GM19099 (cell line): ENCODE results near the gene DDX31.

ENCODE experiments used
- POLR2A ChIP-seq: IDR thresholded peaks from 3 replicates; pipeline ENCODE4 v1.6.1; 2011; ENCODE audit warnings: low read depth; ENCODE audit not compliant: insufficient read length; ENCODE audit errors: extremely low read depth

The DDX31 gene

DNA sequence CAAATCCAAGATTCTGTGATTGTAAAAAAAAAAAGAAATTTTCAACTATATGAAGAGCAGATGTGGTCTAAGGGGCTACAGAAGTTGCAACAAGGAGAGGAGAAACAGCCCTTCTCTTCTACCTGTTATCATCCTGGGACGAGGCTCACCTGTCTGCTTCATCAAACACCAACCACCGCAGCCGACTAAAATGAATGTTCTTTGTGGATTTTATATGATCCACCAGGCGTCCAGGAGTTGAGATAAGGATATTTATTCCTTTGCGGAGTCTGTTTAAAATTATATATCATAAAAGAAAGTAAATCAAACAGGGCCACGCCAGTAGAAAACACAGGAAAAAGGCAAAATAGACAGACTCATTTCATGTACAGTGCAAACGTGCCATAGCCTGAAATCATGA lies 21.5 kb downstream of the DDX31 start:
- TF ChIP-seq POLR2A: no peak

GRCh38 chr9:132647806-132648205 lies 22.0 kb downstream of the DDX31 start:
- TF ChIP-seq POLR2A: no peak

DNA sequence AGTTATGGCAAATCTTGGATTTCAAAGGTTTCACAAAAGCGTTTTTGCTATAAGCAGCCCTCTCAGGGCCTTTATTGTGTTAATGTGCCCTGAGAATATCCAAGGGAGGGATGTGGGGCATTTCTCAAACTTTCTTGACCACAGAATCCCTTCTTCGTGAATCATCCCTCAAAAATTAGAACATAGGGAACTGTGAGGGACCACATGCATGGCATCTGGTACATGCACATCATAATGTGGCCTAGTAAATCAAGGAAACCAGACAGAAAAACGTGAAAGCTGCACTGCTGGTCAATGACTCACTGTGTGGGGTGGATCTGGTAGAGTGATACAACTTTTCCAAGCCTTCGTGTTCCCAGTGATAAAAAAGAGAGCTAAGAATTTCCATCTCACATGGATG lies 22.4 kb downstream of the DDX31 start:
- TF ChIP-seq POLR2A: no peak

DNA sequence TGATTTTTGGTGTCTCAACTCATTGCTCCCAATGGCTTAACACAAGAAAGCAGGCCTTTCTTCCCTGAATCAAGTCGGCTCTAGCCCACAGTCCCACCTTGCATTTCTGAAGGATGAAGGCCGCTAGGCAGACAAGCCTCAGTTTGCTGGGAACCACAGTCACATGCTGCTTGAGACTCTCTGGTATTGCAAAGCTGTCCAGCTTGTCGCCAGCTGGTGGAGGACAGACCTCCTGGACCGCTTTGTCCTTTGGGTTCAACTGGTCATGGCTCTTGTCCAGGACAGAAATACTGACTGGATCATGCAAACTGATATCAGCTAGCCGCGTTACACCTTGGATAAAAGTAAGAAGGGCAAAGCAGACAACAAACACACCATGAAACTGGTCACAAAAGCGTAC lies 23.1 kb downstream of the DDX31 start:
- no peak for TF ChIP-seq POLR2A

GRCh38 chr9:132645711-132646110 lies 24.1 kb downstream of the DDX31 start:
- TF ChIP-seq POLR2A: no peak

- no peak for TF ChIP-seq POLR2A
These were observed 24.5 kb downstream of the DDX31 start for GRCh38 chr9:132645306-132645705.

- no peak for TF ChIP-seq POLR2A
These were observed 25.5 kb downstream of the DDX31 start for GRCh38 chr9:132644251-132644650.

GRCh38 chr9:132641216-132641615 lies 28.6 kb downstream of the DDX31 start:
- TF ChIP-seq POLR2A: no peak

- TF ChIP-seq POLR2A: no peak
These were observed 30.5 kb downstream of the DDX31 start for GRCh38 chr9:132639322-132639721.

GRCh38 chr9:132638240-132638639 lies 31.5 kb downstream of the DDX31 start:
- no peak for TF ChIP-seq POLR2A

DNA sequence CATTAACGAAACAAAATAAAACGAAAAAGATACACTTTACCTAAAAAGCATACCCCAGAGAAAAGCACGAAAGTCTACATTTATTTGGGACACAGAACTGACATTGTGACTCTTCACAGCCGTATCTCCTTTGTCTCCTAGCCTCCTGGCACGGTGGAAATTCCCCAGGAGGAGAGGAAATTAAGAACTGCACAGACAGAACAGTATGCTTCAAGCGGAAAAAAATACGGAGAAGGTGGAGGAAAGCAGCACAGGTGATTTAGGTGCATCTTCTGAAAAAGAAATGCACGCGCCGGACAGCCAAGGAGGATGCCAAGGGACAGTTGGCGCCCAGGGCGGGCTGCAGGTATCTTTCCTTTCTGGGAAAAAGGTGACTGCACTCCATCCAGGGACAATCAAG lies 32.0 kb downstream of the DDX31 start:
- TF ChIP-seq POLR2A: no peak

- TF ChIP-seq POLR2A: no peak
These were observed 32.4 kb downstream of the DDX31 start for GRCh38 chr9:132637351-132637750.

GRCh38 chr9:132634327-132634726 lies 35.5 kb downstream of the DDX31 start:
- TF ChIP-seq POLR2A: no peak

DNA sequence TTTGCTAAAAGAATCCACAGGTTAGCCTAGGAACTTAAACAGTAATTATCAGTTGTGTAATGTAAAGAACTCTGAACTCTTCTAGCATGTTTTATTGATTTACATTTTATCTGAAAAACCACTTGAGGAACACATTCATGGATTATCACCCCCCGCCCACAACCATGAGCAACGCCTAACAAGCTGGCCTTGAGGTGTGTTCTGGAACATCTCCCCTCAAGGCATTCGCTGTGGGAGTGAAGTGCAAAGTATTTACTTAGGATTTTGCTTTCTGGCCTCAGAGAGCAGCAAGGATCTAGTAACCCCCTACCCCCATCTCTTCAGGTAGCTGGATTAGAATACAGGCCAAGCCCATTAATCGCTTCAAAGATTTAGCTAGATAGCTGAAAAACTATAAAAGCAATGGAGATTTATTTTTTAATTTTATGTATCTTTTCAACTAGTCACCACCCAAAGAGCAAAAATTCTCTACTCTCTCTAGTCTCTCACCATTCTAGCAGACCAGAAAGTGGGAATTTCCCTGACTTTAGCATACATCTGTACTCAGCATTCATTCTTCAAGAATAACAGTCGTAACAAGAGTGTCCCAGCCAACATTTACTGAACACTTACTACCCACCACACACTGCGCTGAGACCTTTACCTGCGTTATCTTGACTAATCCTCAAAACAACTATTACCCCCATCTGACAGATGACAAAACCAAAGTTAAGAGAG lies 37.2 kb downstream of the DDX31 start:
- no peak for TF ChIP-seq POLR2A

DNA sequence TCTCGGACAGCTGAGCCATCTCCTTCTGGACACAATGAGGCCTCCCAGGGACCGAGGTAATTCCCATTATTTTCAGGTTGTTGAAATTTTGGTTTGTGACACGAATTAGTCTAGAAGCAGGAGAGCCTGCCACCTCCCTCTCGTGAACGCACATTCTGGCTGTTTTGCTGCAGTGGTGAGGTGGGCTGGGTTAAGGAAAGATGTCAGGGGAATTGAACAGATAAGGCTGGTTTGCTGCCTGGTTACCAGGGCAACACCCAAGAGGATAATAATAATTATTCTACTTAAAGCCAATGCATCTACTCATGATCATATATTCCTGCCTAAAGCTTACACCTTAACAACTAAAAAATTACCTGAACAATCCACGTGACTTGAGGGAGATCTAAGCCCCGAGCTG lies 38.1 kb downstream of the DDX31 start:
- no peak for TF ChIP-seq POLR2A

GRCh38 chr9:132631280-132631679 lies 38.5 kb downstream of the DDX31 start:
- TF ChIP-seq POLR2A: no peak

- no peak for TF ChIP-seq POLR2A
These were observed 39.0 kb downstream of the DDX31 start for GRCh38 chr9:132630811-132631210.
